ENCODE data around the gene ZSCAN30. TPM values are rescaled to one million over a fixed set of nuclear protein-coding genes. Genes with fewer than 3 reads are reported as not detected.

Gene ZSCAN30
- total and polyA plus RNA-seq, 10 of the 15 experiments (the other 5 are each of a cell fraction or from before 2014, with no cell fraction given), result 2.7 to 15.7 (median 11.2) TPM

GRCh38 chr18:35231052-35231451 is 59.0 kb downstream of the ZSCAN30 start:
- H3K9me3 ChIP-seq (replicated peaks; ENCODE audit: control insufficient read depth, insufficient read depth, low read length), result no peaks in the 10 kb centered on the region
- H3K27ac ChIP-seq (ENCODE audit: control insufficient read depth, insufficient read depth), result no peak overlapping the region
- FAIRE-seq (peak; percentile 95), DNase-seq (ENCODE audit: low read depth, low spot score) (peak; percentile 33), ATAC-seq (peak; percentile 95)
- under 1% methylated on average over 6 of the region's 6 CpGs for WGBS (ENCODE audit: insufficient coverage, insufficient replicate concordance, low lambda C conversion rate, missing lambda C conversion rate)
- H3K9ac ChIP-seq (ENCODE audit: control insufficient read depth, insufficient read depth, low read length), result no peak overlapping the region
- no TSS peak for BruUV-seq (replicated peaks)
- no peaks in the 10 kb centered on the region for H3K27me3 ChIP-seq (replicated peaks in 1 of 2; ENCODE audit: control insufficient read depth in 2 of 2, insufficient read depth in 2 of 2, low read length in 1 of 2)
- SMC1A ChIA-PET (ENCODE audit: uncharacterized antibody, unreplicated experiment), result interaction anchor here (0.6 to 3.7 kb wide), 14 partner anchors 9 to 206 kb away, joined by 3 to 23 read pairs (median 4); no protein-coding TSS in a partner anchor
- POLR2A ChIA-PET, result no interaction called here
- peak overlapping the region; percentile 37; the same call in 1 of the 2 replicates for H3K4me3 ChIP-seq
- in situ Hi-C loops (cut with MboI) (no loop called here), intact Hi-C loops (cut with micrococcal nuclease; ENCODE audit: unreplicated experiment) (loop anchor here (1.0 kb wide), 2 partner anchors 124 to 156 kb away; no protein-coding TSS in a partner anchor)
- no peaks in the 10 kb centered on the region for H3K4me1 ChIP-seq (ENCODE audit: control insufficient read depth, insufficient read depth, low read length)
- H2AFZ ChIP-seq (ENCODE audit: control insufficient read depth, low read depth, low read length), result peak overlapping the region; percentile 64; the same call in 1 of the 2 replicates
- H3K36me3 ChIP-seq (ENCODE audit: control insufficient read depth in 2 of 2, insufficient read depth in 2 of 2, low read length in 1 of 2), result no peaks in the 10 kb centered on the region
- H3K4me2 ChIP-seq (ENCODE audit: control insufficient read depth, insufficient read depth), result peak overlapping the region; percentile 73
- no peaks in the 10 kb centered on the region for H4K20me1 ChIP-seq (ENCODE audit: control insufficient read depth, insufficient read depth)
- RAD21 ChIA-PET (ENCODE audit: unreplicated experiment), result interaction anchor here (1.5 to 3.0 kb wide), 5 partner anchors 123 to 225 kb away, joined by 3 to 22 read pairs (median 5); no protein-coding TSS in a partner anchor
- H3K79me2 ChIP-seq (ENCODE audit: control insufficient read depth, insufficient read depth, low read length), result no peaks in the 10 kb centered on the region
- CTCF ChIA-PET, result interaction anchor here (0.6 to 6.2 kb wide), 23 partner anchors 9 to 1054 kb away, joined by 3 to 65 read pairs (median 5); partner anchors contain the start of genes ZNF24 and ZNF397
- TF ChIP-seq RAD21 (IDR thresholded peaks at IDR 0.05; ENCODE audit: insufficient read depth, low read depth, low read length), result peak; percentile 96
- TF ChIP-seq SUZ12 (IDR thresholded peaks at IDR 0.05; ENCODE audit: unreplicated experiment), result no peak
- TF ChIP-seq BHLHE40 (IDR thresholded peaks at IDR 0.05; ENCODE audit: borderline replicate concordance in 1 of 2, low read depth in 2 of 2, low read length in 1 of 2), result no peak
- TF ChIP-seq CTCF (IDR thresholded peaks at IDR 0.05 in 2 of 3, conservative IDR thresholded peaks at IDR 0.05 in 1 of 3; ENCODE audit: control insufficient read depth in 2 of 3, extremely low read depth in 1 of 3, insufficient read depth in 1 of 3, low read depth in 3 of 3, low read length in 3 of 3), result peak; percentile 89 to 95 (median 89)
- no peak for TF ChIP-seq CBX5 (IDR thresholded peaks at IDR 0.05; ENCODE audit: low read depth)
- no peak for TF ChIP-seq MYB (IDR thresholded peaks at IDR 0.05; ENCODE audit: borderline replicate concordance, low read depth, low read length)
- TF ChIP-seq E2F4 (IDR thresholded peaks at IDR 0.05; ENCODE audit: low read depth, low read length), result no peak
- TF ChIP-seq ZNF687 (IDR thresholded peaks at IDR 0.05), result no peak
- TF ChIP-seq RB1 (IDR thresholded peaks at IDR 0.05; ENCODE audit: borderline replicate concordance), result 0 out of 2 replicates have a peak, but pooled peaks have one; percentile 27
- TF ChIP-seq IRF4 (IDR thresholded peaks at IDR 0.05; ENCODE audit: low read depth, low read length), result no peak
- TF ChIP-seq POU2F2 (IDR thresholded peaks at IDR 0.05; ENCODE audit: borderline replicate concordance, low read depth, low read length), result 0 out of 3 replicates have a peak, but pooled peaks have one; percentile 23
- TF ChIP-seq BRCA1 (IDR thresholded peaks at IDR 0.05; ENCODE audit: low read depth, low read length), result no peak
- TF ChIP-seq SIX5 (IDR thresholded peaks at IDR 0.05; ENCODE audit: low read depth, low read length, severe bottlenecking), result no peak
- no peak for TF ChIP-seq NBN (IDR thresholded peaks at IDR 0.05)

All from GM12878 (cell line).